Activated T-cell treated with anti-CD3 and anti-CD28 coated beads, Interleukin-2, amount 50 U/mL, for 24 hours (primary cell): ENCODE results near the gene PLK3.
A peak's percentile ranks its signal among the peaks of the same experiment; 100 is the strongest.

Experiments used
- DNase-seq: peaks from one replicate; pipeline ENCODE4 v3.0.0-alpha.2; 2020
- H3K27ac Mint-ChIP-seq: 2 replicates; pipeline ENCODE4 v1.8.0; 2020; ENCODE audit warnings: mild to moderate bottlenecking, mixed read lengths
- H3K27me3 Mint-ChIP-seq: 2 replicates; pipeline ENCODE4 v1.8.0; 2020; ENCODE audit warnings: mixed read lengths
- H3K36me3 Mint-ChIP-seq: 2 replicates; pipeline ENCODE4 v1.8.0; 2020; ENCODE audit warnings: low read depth, mixed read lengths
- H3K4me1 Mint-ChIP-seq: 2 replicates; pipeline ENCODE4 v1.8.0; 2020; ENCODE audit warnings: low read depth, mixed read lengths
- H3K4me3 Mint-ChIP-seq: 2 replicates; pipeline ENCODE4 v1.8.0; 2020; ENCODE audit warnings: mild to moderate bottlenecking, moderate library complexity, mixed read lengths
- H3K9me3 Mint-ChIP-seq: 2 replicates; pipeline ENCODE4 v1.8.0; 2020; ENCODE audit warnings: mixed read lengths

Gene PLK3

DNA sequence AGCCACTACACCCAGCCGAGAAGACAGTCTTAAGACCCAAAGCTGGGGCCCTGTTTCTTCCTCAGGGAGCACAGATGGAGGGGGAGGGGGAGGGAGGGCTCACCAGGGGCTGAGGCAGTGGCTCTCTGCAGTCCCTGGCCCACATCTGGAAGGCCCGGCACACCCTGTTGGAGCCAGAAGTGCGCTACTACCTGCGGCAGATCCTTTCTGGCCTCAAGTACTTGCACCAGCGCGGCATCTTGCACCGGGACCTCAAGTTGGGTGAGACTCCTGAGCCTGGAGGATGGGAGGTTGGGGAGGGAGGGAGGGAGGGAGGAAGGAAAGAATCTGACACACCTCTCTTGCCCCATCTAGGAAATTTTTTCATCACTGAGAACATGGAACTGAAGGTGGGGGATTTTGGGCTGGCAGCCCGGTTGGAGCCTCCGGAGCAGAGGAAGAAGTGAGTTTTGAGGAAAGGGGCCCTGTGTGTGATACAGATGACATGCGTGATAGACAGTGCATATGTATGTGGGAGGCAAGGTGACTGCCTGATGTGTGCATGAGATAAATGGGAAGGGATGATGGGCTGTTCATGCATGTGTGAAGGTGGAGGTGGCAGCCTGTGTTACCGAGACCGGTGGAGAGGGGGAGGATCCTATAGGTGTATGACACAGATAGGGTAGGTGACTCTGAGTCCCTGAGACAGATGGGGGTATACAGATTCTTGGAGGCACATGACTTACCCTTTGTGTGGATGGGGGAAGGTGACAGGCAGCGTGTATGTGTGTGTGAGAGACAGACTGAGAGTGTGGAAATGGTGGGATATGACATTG lies 1.5 kb downstream of the PLK3 start:
- H3K4me1 Mint-ChIP-seq: peaks cover 58% of the 10 kb centered on the region
- peak; percentile 70 for DNase-seq
- H3K9me3 Mint-ChIP-seq: no peaks in the 10 kb centered on the region
- peak overlapping the region; percentile 88 for H3K4me3 Mint-ChIP-seq
- H3K27me3 Mint-ChIP-seq: no peaks in the 10 kb centered on the region
- peak overlapping the region; percentile 94 for H3K27ac Mint-ChIP-seq
- peaks cover 59% of the 10 kb centered on the region for H3K36me3 Mint-ChIP-seq

DNA sequence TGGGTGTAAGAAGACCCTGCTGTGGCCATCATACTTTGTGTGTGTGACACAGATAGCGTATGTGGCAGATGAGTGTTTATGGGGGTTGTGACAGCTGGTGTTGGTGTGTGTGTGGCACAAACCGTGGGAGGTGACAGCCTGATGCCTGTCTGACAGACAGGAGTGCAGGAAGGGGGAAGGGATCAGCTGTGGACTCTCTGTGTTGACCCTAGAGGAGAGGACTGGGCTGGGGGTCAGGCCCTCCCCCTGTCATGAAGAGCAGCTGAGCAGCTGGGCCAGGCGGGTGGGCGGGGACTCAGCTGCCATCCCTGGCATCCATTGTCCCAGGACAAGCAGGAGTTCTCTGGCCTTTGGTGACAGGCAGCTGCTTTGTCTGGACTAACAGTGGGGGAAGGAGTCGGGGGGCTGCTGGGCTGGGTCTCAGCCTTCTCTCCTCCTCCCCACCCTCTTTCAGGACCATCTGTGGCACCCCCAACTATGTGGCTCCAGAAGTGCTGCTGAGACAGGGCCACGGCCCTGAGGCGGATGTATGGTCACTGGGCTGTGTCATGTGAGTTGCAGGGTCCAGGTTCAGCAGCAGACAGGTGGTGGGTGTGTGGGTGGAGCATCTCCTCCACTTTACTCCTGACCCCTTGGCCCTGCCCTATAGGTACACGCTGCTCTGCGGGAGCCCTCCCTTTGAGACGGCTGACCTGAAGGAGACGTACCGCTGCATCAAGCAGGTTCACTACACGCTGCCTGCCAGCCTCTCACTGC lies 2.3 kb downstream of the PLK3 start:
- peak overlapping the region; percentile 94 for H3K27ac Mint-ChIP-seq
- H3K36me3 Mint-ChIP-seq: peaks cover 66% of the 10 kb centered on the region
- H3K4me3 Mint-ChIP-seq: peak overlapping the region; percentile 88
- no peaks in the 10 kb centered on the region for H3K27me3 Mint-ChIP-seq
- DNase-seq: no peak
- H3K4me1 Mint-ChIP-seq: peaks cover 66% of the 10 kb centered on the region
- no peaks in the 10 kb centered on the region for H3K9me3 Mint-ChIP-seq

DNA sequence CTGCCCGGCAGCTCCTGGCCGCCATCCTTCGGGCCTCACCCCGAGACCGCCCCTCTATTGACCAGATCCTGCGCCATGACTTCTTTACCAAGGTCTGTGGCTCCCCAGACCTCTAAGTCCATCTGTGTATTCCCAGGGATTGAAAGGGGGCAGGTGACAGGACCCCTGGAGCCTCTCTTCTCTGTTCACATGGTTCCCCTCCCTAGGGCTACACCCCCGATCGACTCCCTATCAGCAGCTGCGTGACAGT lies 2.8 kb downstream of the PLK3 start:
- H3K9me3 Mint-ChIP-seq: no peaks in the 10 kb centered on the region
- peaks cover 71% of the 10 kb centered on the region for H3K4me1 Mint-ChIP-seq
- no peaks in the 10 kb centered on the region for H3K27me3 Mint-ChIP-seq
- DNase-seq: no peak
- peak overlapping the region; percentile 88 for H3K4me3 Mint-ChIP-seq
- peak overlapping the region; percentile 94 for H3K27ac Mint-ChIP-seq
- peaks cover 71% of the 10 kb centered on the region for H3K36me3 Mint-ChIP-seq

DNA sequence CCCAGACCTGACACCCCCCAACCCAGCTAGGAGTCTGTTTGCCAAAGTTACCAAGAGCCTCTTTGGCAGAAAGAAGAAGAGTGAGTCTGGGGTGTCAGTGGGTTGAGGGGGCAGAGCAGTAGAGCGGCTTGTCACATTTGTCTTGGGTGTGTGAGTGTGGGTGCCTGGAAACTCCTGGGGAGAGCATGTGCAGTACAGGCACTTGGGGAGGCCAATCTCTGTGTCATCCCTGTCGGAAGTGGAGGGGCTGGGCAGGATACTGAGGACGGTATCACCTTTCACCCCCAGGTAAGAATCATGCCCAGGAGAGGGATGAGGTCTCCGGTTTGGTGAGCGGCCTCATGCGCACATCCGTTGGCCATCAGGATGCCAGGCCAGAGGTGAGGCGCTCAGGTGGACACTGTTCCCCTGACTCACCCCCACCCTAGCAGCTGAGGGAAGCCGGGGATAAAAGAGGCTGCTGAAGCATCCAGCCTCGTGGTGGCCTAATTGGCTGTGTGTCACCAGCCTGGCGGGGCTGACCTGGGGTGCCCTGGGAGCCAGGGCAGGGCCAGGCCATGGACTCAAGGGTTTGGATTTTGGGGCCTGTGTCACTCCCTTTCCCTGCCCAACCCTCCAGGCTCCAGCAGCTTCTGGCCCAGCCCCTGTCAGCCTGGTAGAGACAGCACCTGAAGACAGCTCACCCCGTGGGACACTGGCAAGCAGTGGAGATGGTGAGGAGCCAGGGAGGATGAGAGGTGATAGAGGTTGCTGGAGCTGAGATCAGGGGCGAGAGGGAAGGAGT lies 3.3 kb downstream of the PLK3 start:
- peak overlapping the region; percentile 94 for H3K27ac Mint-ChIP-seq
- peak overlapping the region; percentile 88 for H3K4me3 Mint-ChIP-seq
- H3K4me1 Mint-ChIP-seq: peaks cover 75% of the 10 kb centered on the region
- peaks cover 76% of the 10 kb centered on the region for H3K36me3 Mint-ChIP-seq
- H3K9me3 Mint-ChIP-seq: no peaks in the 10 kb centered on the region
- no peaks in the 10 kb centered on the region for H3K27me3 Mint-ChIP-seq
- DNase-seq: peak; percentile 31

DNA sequence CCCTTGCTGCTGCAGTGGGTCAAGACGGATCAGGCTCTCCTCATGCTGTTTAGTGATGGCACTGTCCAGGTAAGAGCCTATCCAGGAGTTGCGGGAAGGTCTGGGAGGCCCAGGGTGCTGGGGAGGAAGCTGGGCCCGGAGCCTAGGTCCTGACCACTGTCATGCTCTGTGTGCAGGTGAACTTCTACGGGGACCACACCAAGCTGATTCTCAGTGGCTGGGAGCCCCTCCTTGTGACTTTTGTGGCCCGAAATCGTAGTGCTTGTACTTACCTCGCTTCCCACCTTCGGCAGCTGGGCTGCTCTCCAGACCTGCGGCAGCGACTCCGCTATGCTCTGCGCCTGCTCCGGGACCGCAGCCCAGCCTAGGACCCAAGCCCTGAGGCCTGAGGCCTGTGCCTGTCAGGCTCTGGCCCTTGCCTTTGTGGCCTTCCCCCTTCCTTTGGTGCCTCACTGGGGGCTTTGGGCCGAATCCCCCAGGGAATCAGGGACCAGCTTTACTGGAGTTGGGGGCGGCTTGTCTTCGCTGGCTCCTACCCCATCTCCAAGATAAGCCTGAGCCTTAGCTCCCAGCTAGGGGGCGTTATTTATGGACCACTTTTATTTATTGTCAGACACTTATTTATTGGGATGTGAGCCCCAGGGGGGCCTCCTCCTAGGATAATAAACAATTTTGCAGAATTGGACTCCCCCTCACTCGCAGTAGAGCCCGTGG lies 5.3 kb downstream of the PLK3 start:
- Mint-ChIP-seq H3K36me3 (peaks cover 88% of the 10 kb centered on the region), H3K4me3 (peak overlapping the region; percentile 88), H3K27me3 (no peaks in the 10 kb centered on the region), H3K27ac (peak overlapping the region; percentile 94), H3K9me3 (no peaks in the 10 kb centered on the region), H3K4me1 (peaks cover 84% of the 10 kb centered on the region)
- DNase-seq: peak; percentile 33

DNA sequence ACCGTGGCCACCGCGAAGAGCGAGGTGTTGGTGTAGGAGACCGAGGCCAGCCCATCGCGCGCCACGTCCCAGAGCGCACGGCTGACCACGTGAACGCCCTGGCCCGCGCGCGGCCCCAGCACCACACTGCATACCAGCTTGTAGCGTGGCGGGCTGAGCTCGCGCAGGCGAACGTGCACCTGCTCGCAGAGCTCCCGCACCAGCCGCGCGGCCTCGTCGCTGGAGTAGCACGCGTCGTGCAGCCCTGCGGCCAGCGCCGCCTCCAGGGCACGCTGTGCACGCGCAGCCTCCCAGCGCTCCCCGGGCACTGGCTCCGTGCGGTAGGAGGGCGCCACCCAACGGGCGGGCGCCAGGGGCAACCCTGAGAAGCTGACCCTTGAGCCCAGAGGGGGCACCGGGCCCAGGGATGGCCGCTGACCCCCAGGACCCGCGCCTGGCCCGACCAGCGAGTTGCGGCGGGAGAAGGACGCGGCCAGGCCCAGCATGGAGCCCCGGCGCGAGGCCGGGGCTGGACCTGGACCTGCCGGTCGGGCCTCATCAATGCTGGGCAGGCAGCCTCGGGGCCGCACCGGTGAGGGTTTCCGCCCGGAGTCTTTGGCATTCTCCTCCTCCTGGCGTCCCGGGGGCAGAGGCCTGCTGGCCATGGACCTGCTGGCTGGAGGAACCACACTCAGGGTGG lies 6.0 kb downstream of the PLK3 start:
- no peak for DNase-seq
- H3K9me3 Mint-ChIP-seq: no peaks in the 10 kb centered on the region
- H3K36me3 Mint-ChIP-seq: peaks cover 88% of the 10 kb centered on the region
- H3K4me1 Mint-ChIP-seq: peaks cover 91% of the 10 kb centered on the region
- H3K27me3 Mint-ChIP-seq: no peaks in the 10 kb centered on the region
- H3K27ac Mint-ChIP-seq: peak overlapping the region; percentile 99
- H3K4me3 Mint-ChIP-seq: peak overlapping the region; percentile 88

DNA sequence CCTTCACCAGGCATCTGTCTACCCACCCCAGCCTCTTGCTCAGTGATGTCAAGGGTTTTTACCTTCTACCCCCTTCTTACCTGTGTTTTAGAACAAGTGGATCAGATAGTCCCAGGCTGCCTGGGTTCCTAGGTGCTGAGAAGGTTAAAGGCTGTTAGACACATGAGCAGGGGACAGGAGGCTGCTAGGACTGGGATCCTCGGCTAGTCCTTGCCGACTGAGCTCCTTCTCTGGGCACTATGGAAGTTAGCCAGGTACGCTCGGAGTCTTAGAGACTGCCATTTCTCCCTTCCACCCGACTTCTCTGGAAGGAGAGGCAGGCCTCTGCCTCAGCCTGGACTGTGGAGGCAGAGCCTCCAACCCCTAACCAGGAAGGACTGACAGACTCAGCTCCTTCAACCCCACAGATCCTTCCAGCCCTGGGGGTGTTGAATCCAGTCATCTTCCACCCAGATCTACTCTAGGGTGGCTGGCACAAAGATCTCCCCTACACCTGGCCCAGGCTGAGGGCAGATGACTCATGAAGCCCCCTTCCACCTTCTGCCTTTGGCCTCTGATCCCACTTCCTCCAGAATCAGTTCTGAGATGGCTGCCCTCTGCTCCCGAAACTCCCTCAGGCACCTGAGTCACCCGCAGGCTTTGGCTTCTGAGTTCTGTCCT lies 6.7 kb downstream of the PLK3 start, which contains the start of gene DYNLT4:
DYNLT4 (minus strand) TSS at position 648 of the 660 bp plus-strand sequence. CDS start 683 bp downstream, outside the sequence.
- Mint-ChIP-seq H3K9me3 (no peaks in the 10 kb centered on the region), H3K27ac (peak within 1 kb of the TSS; percentile 99), H3K27me3 (no peaks in the 10 kb centered on the region), H3K4me1 (peaks cover 96% of the 10 kb centered on the region), H3K4me3 (peak within 1 kb of the TSS; percentile 80), H3K36me3 (peaks cover 88% of the 10 kb centered on the region)
- DNase-seq: no peak

DNA sequence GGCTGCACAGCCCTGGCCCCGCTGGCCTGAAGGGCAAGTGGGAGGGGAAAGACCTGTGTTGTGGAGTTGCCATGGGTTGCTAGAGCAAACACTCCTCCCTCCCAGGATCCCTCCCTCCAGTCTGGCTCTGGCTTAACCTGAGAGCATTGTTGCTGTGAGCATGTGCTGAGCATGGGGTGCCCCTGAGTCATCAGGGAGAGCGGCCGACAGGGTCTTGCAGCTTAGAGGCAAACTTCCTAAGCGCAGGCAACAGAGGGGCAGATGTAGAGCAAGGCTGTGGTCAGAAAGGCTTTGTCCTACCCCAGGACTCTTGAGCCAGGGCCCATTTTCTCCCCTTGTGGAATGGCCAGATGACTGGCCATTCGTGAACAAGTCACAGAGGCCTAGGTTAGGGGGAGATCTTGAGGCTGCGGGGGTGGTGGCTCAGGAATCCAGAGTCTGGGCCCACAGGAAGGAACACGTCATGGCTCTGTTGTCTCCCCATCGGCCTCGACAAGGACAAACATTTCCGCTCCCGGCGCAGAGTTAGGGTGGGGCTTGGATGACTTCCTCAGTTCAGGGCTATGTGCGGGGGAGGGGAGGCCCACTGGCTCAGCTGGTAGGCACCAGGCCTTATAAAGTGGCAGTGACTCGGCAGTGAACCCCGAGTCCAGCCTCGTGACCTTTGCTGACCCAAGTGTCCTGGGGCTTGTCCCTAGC lies 7.3 kb downstream of the PLK3 start:
- peak overlapping the region; percentile 99 for H3K27ac Mint-ChIP-seq
- no peaks in the 10 kb centered on the region for H3K9me3 Mint-ChIP-seq
- H3K27me3 Mint-ChIP-seq: no peaks in the 10 kb centered on the region
- DNase-seq: peak; percentile 91
- H3K4me1 Mint-ChIP-seq: peaks cover 96% of the 10 kb centered on the region
- H3K36me3 Mint-ChIP-seq: peaks cover 86% of the 10 kb centered on the region
- H3K4me3 Mint-ChIP-seq: peak overlapping the region; percentile 80

DNA sequence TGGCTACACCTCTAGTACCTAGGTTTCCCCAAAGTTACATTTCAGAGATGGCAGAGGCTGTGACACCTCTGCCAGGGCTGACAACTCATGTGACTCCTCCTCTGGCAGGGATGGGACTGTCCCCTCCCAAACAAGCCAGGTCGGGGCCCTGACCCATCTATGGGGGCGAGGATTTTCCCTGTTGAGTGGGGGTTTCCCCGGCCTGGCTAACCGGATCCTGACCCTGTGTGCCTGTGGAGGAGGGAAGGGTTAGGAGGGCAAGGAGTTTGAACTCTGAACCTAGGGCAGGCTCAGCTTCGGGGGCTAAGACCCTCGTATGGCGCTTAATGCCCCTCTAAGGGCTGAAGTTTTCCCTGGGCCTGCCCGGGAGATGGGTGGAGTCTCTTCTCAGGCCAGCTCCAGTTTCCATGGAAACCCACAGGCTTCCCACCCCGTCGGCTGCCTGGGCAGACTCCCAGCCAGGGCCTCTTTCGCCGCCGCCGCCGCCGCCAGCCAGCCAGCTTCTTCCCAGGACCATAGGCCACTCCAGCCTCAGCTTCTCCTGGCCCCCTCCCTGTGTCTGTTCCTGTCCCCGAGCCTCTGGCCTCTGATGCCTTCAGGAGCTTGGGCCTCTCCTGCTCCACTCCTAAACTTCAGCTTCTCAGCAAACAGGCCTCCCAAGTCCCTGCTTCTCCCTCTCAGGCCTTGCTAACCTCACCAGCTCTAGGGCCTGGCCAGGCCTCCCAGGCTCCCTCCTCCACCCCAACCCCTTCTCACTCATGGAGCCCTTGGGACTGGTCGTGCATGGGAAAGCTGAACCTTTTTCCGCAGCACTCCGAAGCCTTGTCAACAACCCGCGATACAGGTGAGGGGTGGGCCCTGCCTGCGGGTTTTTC lies 8.1 kb downstream of the PLK3 start, which contains the start of gene BTBD19:
BTBD19 (plus strand) TSS at position 461 of the 875 bp plus-strand sequence; CDS start at position 759, 298 bp downstream.
- peaks cover 95% of the 10 kb centered on the region for H3K4me1 Mint-ChIP-seq
- no peaks in the 10 kb centered on the region for H3K27me3 Mint-ChIP-seq
- H3K27ac Mint-ChIP-seq: peak within 1 kb of the TSS; percentile 99
- no peak for DNase-seq
- H3K36me3 Mint-ChIP-seq: peaks cover 78% of the 10 kb centered on the region
- peak within 1 kb of the TSS; percentile 80 for H3K4me3 Mint-ChIP-seq
- H3K9me3 Mint-ChIP-seq: no peaks in the 10 kb centered on the region

DNA sequence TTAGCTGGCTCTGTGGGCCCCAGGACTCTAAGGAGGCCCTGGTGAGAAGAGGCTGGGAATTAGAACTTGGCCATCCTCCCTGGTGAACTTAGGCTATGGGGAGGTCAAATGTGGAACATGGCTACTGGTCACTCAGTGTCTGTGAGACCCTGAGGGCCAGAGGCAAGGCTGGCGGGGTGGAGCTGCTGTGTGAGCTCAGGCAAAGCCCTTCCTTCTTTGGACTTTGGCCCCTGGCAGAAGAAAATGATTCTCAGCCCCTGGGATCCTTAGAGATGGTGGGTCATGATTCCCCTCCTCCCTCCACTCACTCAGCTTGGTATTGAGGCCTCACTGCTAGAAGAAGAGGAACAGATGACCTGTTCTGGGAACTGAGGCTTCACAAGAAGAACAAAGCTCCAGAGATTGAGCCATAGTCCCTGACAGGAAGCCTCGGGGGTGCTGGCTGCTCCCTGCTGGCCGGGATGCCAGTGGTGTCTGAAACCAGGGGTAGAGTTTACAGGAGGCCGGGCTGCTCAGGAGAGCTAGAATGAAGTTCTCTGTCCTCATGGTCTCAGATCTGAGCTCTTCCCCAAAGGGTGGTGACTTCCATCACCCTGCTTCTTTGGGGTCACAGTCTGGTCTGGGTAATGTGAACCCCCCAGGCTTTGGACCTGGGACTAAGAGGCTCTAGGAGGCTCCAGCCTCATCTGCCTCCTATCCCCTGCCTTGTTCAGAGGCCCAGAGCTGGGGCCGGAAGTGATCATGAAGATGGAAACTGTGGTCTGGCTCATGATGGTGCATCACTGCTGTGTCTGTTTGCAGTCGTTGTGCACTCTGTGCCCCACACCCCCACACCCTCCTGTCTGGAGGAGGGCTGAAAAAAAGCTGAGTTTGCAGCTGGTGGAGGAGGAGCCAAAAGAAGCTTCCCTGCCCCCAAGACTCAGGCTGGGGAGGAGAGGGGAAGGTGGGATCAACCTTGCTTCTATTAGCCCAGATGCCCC lies 9.1 kb downstream of the PLK3 start:
- Mint-ChIP-seq H3K27ac (peak overlapping the region; percentile 99), H3K36me3 (peaks cover 75% of the 10 kb centered on the region), H3K4me1 (peaks cover 89% of the 10 kb centered on the region), H3K9me3 (no peaks in the 10 kb centered on the region), H3K4me3 (peak overlapping the region; percentile 80), H3K27me3 (no peaks in the 10 kb centered on the region)
- peak; percentile 87 for DNase-seq

DNA sequence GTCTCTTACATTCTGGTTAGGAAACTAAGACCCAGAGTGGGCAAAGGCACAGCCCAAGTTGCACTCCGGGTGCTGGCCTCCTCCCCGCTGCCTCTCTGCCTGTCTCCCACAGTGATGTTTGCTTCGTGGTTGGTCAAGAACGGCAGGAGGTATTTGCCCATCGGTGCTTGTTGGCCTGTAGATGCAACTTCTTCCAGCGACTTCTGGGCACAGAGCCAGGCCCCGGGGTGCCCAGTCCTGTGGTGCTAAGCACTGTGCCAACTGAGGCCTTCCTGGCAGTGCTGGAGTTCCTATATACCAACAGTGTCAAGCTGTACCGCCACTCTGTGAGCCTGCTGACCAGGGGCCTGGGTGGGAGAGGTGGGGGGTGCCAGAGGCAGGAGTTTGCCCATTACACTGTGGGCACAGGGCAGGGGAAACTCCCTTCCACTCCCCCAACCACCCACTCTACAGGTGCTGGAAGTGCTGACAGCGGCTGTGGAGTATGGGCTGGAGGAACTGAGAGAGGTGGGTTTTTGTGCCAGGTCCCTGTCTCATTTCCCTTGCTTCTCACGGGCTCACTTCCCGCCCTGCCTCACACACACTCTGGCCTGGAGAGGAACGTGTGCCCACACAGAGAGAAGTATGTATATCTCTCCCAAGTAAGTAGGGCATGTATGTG lies 10.1 kb downstream of the PLK3 start:
- Mint-ChIP-seq H3K27me3 (no peaks in the 10 kb centered on the region), H3K27ac (peak overlapping the region; percentile 99), H3K4me1 (peaks cover 86% of the 10 kb centered on the region), H3K36me3 (peaks cover 75% of the 10 kb centered on the region), H3K9me3 (no peaks in the 10 kb centered on the region), H3K4me3 (peak overlapping the region; percentile 80)
- peak; percentile 65 for DNase-seq
